ENCODE results near the gene TMEM41B.

- no peak for TF ChIP-seq CTCF (IDR thresholded peaks at IDR 0.05)
- no peak for TF ChIP-seq POLR2A (IDR thresholded peaks at IDR 0.05)
These were observed 12.7 kb downstream of the TMEM41B start for GRCh38 chr11:9301720-9302119.

All from tibial nerve (tissue), 3 donors.